IPS DF 4.7 (cell line): ENCODE data around the gene SYTL5.
A peak's percentile ranks its signal among the peaks of the same experiment; 100 is the strongest.
"Not testable (repeated sequence)": the region's sequence is repeated elsewhere in the genome, so short reads cannot be mapped to it uniquely, and the experiment has no call there.

ENCODE experiments used
- DNase-seq: peaks from one replicate; pipeline ENCODE4 v3.0.0-alpha.2; 2013; ENCODE audit warnings: low spot score; ENCODE audit errors: extremely low read depth

The SYTL5 gene

DNA sequence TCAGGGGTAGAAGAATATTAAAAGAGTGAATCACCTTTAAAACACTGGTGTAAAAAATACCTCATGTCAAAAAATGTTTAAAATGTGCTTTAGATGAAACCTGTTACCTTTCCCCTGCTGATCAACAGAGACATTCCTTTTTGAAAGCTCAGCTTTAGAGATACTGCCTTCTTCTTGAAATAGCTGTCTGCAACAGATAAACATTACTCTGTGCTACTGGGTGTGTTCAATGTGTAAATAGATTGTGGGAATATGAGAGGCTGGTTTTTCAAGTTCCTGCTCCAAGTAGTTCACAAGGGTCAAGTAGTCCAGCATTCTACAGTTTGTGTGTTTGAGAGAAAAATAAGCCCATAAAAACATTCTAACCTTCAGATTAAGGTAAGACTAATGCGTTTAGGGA lies at the start of gene SYTL5:
TSS of gene SYTL5 (plus strand) at position 263 of the 400 bp plus-strand sequence. CDS start 27,337 bp downstream, outside the sequence.
- DNase-seq, result no peak

DNA sequence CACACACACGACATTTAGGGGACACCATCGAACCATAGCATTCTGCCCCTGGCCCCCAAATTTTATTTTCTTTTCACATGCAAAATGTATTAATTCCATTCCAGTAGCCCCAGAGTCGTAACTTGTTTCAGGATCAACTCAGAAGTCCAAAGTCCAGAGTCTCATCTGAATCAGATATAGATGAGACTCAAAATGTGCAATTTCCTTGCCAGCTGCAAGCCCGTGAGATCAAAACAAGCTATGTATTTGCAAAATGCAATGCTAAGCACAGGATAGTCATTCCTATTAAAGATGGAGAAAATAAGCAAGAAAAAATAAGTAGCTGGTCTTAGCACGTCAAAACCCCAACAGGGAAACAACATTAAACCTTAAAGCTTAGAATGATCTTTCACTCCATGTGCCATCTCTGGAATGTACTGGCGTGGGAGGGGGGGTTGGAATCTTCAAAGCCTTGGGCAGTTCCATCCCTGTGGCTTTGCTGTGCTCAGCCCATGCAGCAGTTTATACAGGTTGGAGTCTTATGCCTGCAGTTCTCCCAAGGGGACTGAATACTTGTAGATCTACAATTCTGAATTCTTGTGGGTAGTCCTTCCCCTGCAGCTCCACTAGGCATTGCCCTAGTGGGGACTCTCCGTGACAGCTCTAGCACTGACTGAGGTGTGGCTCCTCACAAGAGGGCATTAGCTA lies 47.7 kb upstream of the SYTL5 start:
- DNase-seq, result no peak

DNA sequence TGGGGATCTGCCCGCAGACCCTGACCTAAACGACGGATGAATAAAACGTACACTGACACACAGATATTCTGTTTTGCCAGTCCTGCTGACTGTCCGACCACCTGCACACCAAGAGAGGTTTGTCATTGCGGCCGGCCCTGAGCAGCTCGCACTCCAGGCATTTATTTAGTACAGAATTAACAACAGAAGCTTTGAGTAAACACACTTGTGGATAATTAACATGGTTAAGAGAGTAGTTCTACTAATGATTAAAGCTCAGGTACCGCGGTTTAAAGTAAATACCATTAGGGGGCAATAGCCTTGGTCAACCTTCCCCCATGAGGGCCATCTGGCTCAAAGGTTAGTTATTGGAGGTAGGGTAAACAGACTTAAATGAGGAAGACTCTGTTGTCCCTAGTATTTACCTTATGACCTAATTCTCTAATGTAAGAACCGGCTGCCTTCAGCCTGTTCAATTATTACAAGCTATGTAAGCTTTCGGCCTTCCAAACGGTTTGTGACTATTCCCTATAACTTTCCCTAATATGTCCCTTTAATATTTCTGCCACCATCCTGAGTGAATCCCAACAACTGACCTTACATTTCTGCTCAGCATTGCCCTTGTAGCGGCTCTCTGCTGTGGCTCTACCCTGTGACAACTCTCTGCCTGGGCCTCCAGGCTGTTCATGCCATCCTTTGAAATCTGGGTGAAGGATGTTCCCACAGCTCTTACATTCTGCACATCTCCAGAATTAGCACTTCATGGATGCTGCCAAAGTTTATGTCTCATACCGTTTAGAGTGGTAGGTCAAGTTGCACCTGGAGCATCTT lies 46.9 kb upstream of the SYTL5 start:
- no peak for DNase-seq

DNA sequence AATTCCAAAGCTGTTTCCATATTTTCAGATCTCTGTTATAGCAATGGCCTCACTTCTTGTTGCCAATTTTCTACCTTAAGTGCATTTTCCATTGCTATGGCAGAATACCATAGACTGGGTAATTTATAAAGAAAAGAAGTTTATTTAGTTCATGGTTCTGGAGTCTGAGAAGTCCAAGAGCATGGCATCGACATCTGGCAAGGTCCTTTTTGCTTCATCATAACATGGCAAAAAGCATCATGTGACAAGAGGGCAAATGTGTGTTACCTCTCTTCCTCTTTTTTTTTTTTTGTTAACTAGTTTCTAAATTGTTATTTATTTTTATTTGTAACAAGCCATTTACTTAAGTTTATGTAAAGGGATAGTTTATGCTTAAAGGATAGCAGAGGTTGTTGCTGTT lies 45.2 kb upstream of the SYTL5 start:
- DNase-seq, result no peak

DNA sequence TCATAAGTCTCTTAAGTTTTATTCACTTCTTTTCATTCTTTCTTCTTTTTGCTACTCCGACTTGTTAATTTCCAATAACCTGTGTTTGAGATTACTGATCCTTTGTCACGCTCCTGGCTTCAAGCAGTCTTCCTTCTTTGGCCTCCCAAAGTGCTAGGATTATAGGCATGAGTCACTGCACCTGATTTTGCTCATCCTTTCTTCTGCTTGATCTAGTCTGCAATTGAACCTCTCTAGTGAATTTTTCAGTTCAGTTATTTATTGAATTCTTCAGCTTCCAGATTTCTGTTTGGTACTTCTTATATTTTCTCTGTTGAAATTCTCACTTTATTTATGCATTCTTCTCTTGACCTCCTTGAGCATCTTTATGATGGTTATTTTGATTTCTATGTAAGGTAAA lies 38.6 kb upstream of the SYTL5 start:
- no peak for DNase-seq

DNA sequence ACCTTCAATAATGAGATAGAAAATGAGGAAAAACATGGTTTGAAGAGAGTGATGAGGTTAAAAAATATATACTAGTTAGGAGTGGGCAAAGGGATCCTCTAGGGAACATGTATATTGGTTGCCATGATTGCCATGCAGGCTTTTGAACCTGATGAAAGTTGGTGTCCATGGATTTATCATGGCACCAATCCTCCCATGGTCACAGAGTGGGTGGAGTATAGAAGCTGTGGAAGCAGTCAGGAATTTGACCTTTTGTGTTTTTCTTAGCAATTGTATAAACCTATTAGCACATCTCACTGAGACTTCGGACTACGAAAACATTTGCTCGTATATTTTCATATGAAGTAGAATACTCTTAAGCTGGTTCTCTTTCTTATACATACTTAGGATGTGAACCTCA lies 30.9 kb upstream of the SYTL5 start:
- DNase-seq, result no peak

DNA sequence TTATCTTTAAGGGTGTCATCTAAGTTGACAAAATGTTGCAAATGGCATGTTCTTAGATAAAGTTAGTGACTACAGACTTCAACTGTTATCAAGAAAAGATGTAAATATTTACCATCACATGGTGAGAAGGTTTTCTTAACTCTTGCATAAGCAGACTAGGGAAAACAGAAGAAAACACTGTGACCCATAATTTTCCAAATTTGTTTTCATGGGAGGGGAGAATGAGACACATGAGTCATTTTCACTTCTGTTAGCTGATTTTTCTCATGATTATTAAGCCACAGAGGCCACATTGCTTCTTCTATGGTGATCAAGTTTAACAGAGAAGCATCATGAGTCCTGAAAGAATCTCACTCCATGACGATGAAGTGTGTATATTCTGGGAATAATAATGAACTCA lies 30.2 kb upstream of the SYTL5 start:
- no peak for DNase-seq

DNA sequence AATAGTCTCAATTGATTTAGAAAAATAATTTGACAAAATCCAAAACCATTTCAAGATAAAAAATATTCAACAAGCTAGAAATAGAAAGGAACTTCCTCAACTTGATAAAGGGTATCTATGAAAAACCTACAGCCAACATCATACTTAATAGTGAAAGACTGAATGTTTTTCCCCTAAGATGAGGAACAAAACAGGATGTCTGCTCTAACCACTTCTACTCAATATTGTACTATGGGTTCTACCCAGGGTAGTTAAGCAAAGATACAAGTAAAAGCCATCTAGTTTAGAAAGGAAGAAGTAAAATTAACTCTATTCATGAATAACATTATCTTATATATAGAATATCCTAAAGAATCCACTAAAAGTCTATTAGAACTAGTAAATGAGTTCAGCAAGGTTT lies 21.5 kb upstream of the SYTL5 start:
- DNase-seq, result no peak

DNA sequence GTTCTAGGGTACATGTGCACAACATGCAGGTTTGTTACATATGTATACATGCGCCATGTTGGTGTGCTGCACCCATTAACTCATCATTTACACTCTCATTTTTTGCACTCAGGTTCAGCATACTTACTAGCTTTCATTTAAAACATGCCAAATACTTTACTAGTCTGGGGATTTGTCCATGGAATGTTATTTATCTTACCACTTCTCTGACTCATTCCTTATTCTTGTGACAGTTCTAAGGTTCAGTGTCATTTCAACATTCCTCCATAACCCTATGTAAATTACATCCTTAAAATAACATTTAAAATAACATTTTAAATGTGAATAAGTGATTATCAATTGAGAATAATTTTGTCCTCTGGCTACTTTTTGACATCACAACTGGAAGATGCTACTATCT lies 19.5 kb upstream of the SYTL5 start:
- no peak for DNase-seq

DNA sequence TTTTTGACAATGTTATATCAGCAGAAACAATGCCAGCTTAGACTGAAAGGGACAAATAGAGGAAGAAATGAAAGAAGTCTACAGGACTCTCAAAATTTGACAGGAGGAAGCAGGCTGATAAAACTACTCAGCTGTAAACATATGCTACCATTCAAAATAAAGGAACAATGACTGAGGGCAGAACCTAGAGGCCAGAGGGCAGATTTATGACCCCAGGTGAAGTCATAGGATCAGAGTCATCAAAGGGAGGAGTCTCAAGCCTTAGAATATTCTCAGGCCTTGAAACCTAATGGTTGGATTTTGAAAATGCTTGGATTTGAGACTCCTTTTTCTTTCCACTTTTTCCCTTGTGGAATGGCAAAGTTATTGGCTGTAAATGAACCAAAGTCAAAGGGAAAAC lies 17.0 kb upstream of the SYTL5 start:
- no peak for DNase-seq

DNA sequence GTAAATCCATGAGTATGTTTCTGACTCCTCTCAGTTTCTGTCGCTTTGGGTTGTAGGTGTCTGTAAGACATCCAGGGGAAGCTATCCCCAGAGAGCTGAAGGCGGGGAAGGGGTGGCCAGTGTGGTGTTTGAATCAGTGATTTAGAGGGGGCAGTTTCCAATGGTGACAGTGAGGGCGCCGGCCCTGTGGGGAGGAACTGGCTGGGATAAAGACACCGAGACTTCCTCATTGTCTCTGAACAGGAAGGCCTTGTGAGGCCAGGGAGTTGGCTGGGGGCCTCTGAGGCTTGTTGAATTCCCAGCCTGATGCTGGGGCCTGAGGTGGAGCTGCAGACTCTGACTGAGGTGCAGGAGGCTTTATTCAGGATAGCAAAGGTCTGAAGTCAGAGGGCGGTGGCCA lies 15.1 kb upstream of the SYTL5 start:
- not testable (repeated sequence) for DNase-seq

DNA sequence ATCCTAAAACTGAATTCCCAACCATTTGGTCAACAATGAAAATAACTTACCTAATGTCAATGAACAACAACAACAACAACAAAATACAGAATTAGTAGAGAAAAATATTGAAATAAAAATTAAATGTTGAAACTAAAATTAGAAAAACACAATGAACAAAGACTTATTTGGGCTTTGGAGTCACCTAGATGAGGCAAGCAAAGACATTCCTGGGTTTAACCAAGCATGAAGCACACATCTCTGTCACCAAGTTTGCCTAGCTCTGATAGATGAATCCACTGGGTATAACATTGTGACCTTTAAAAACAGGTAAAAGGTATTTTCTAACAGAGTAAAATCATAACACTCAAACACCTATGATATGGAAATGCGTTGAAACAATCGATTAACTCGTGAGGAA lies 13.2 kb upstream of the SYTL5 start:
- no peak for DNase-seq

DNA sequence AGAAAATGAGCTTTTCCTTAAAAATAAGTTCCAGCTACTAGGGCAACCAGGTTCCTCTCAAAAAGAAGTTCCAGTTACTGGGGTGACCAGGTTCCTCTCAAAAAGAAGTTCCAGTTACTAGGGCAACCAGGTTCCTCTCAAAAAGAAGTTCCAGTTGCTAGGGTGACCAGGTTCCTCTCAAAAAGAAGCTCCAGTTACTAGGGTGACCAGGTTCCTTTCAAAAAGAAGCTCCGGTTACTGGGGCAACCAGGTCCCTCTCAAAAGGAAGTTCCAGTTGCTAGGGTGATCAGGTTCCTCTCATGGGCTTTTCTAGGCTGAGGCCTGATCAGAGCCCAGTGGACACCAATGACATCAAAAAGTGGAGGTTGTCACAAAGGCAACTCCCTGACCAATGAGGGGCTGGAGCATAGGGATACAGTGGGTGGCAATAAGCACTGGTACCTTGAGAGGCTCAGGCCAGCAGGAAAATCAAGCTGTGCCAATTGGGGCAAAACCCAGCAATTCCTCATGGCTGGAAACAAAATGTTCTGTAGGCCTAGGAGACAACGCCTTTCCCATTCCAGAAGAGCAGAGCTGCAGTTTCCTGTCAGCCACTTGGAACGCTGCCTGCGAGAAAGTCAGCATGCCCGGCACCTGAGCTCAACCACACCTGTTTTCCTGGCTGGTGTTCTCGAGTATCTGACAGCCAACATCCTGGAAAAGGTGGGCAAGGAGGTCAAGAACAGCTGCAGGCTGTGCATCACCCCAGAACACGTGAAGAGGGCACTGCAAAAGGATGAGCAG lies 12.3 kb upstream of the SYTL5 start:
- peak; percentile 80 for DNase-seq

DNA sequence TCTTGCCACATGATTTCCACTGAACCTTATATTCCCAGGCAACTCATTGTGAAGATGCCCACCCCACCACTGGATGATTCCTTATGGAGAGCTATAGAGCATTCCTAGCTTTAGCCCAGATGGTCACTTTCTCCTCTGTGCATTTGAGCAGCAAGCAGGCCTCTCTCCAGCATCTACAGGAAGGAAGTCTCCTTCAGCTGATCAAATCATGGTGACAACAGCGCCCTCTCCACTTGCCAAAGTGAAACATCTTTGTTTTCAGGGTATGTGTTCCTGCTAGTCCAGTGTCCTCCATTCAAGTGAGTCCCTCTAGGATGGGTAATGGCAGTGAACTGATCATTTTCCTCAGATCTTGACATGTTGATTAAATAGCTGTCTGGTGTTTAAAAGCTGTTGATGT lies 10.9 kb upstream of the SYTL5 start:
- no peak for DNase-seq

DNA sequence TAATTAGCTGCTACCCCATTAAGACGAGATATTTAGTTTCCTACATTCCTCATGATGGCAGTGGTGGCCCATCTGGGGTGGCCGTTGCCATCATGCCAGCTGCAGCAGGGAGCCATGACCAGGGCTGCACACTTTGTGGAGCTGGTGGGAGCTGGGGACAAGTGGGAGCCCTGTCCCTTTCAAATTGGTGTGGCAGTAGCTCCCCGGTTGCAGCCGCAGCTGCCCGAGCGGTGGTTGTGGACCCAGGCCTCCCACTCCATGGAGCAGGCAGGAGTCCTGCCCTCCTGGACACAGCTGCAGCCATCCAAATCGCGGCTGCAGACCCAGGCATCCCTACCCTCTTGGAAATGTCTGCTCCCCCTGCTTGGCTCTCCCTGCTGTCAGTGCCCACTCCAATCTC lies 9.3 kb upstream of the SYTL5 start:
- DNase-seq, result no peak

DNA sequence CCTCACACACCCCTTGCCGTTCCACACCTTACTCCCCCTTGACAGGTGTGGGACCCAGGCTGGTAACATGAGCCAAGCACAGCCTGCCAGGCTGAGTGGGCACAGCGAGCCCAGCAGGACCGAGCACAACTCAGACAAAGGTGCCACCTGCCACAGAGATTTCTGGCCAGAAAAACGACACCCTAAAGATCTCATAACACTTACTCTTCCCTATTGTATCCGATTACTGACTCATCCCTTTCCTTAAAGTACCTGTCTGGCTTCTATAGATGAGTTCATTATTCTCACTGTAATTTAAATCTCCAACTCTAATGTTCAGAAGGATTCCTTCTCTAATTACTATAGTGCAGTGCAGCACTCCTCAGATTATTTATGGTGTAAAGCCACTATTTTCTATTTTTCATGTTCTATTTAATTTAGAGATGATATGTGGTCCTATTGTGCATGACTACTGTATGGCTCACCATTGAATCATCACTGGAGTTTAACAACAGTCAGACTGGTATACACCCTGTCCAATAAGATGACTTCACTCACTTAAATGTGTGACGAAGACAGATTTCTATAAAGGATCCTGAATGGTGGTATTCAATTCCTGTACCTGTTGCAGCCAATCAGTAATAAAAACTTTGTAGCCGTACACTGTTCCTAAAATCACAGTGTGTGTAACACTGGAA lies 7.6 kb upstream of the SYTL5 start:
- DNase-seq, result no peak

DNA sequence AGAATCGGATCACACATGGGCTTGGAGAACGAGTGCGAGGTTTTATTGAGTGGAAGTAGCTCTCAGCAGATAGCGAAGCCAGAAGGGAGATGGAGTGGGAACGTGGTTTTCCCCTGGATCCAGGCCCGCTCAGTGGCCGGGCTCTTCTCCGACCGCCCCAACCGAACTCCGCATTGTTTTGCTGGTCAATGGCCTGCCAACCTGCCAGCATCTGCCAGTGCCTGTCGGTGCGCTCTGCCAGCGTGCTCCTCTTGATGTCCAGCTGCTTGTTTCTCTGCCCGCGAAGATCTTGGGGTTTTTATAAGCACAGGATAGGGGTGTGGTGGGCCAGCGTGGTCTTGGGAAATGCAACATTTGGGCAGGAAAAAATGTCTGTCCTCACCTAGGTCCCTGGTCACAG lies 5.6 kb upstream of the SYTL5 start:
- DNase-seq, result no peak

DNA sequence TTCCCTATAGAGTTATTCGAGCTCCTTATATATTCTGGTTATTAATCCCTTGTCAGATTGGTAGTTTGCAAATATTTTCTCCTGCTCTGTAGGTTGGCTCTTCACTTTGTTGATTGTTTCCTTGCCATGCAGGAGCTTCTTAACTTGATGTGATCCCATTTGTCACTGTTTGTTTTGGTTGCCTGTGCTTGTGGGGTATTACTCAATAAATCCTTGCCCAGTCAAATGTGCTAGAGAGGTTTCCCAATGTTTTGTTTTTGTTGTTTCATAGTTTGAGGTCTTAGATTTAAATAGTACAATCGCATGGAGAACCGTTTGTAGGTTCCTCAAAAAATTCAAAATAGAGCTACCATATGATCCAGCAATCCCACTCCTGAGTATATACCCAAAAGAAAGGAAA lies 2.3 kb upstream of the SYTL5 start:
- DNase-seq, result no peak

DNA sequence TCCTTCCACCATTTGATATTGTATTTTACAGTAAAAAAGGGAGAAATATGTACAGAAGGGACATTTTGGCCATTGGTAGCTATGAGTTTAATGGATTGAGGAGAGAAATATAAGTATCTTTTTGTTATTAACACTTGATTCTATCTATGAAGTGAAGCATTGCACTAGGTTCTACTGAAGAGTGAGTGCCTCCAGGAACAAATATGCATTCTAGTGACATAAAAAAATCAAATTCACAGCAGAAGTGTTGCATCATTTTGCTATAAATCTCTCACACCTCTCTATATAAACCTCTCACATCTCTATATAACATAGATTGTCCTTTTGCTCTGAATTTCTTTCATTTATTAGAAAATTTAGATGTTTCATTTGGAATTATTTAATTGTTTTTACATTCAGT lies 425 bp downstream of the SYTL5 start:
- no peak for DNase-seq

DNA sequence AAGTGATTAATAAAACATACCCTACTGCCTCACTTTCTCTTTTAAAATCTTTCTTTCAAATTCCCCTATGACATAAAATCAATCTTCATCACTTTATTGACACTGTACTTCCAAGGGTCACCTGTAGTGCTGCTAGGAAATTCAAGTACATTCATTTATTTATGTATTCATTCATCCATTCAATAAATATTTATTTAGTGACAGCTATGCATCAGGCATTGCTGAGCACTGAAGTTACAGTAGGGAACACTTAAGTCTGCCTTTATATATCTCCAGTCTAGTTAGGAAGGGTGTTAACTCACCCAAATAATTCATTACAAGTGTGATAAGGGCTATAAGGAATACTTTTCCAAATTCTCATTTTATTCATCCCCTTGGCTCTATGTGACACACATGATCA lies 2.3 kb downstream of the SYTL5 start:
- DNase-seq, result no peak

DNA sequence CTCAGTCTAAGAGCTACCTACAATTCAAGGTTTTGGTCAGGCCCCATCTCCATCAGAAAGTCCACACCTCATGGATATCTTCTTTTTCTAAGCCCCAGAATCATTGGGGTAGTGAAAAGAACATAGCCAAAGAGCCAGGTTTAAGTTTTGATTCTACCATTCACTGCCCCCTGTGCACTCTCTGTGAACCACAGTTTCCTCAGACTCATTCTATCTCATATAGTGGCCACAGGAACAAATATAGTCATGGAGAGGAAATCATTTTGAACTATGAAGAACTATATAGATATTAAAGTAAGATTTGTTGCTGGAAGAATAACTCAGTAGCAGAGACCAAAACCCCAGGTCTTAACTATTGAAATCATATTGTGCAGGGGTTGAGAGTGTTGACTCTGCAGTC lies 3.3 kb downstream of the SYTL5 start:
- no peak for DNase-seq
